ENCODE results near the gene KCNJ6. TPM values are rescaled to one million over a fixed set of nuclear protein-coding genes. Genes with fewer than 3 reads are reported as not detected.

Gene KCNJ6
- total and polyA plus RNA-seq, 2 of the 8 experiments (the other 6 are each of a cell fraction or from before 2014, with no cell fraction given): 0.51 to 1.2 TPM

GRCh38 chr21:37855271-37855646 is 61.0 kb downstream of the KCNJ6 start:
- ChIA-PET POLR2A (ENCODE audit: partially characterized antibody) (interaction anchor here (1.2 kb wide), 1 partner anchor 13 kb away, joined by 3 read pairs; no protein-coding TSS in a partner anchor), CTCF (ENCODE audit: partially characterized antibody) (interaction anchor here (1.4 kb wide), 1 partner anchor 96 kb away, joined by 4 read pairs; no protein-coding TSS in a partner anchor)
- Histone ChIP-seq H3K56ac (replicated peaks; ENCODE audit: insufficient read length, low read depth, low read length) (no peak overlapping the region), H3K4me3 (ENCODE audit: extremely low read depth in 1 of 4, insufficient read depth in 2 of 4, low read depth in 3 of 4, low read length in 4 of 4) (no peak overlapping the region), H3K23me2 (ENCODE audit: low read depth, low read length) (no peaks in the 10 kb centered on the region), H2BK5ac (ENCODE audit: low read depth, low read length) (no peak overlapping the region), H3K18ac (ENCODE audit: extremely low read depth, low read length) (no peak overlapping the region), H4K5ac (ENCODE audit: insufficient read length, low read depth, low read length) (no peak overlapping the region), H3K27ac (ENCODE audit: low read depth, low read length) (no peak overlapping the region), H3K4me2 (ENCODE audit: insufficient read depth in 1 of 2, low read depth in 2 of 2, low read length in 2 of 2) (no peak overlapping the region), H4K20me1 (replicated peaks in 1 of 2; ENCODE audit: control insufficient read depth in 1 of 2, insufficient read depth in 2 of 2, low read length in 2 of 2) (no peaks in the 10 kb centered on the region), H2BK15ac (ENCODE audit: low read length) (no peak overlapping the region), H3K79me2 (ENCODE audit: control insufficient read depth in 1 of 2, insufficient read depth in 2 of 2, low read length in 2 of 2) (no peaks in the 10 kb centered on the region), H3K4ac (replicated peaks; ENCODE audit: insufficient read length, low read depth, low read length) (no peak overlapping the region), H2BK12ac (ENCODE audit: low read depth, low read length) (no peak overlapping the region), H3K23ac (ENCODE audit: insufficient read length) (no peak overlapping the region), H2AFZ (ENCODE audit: low read length) (no peak overlapping the region), H3K4me1 (replicated peaks in 1 of 4; ENCODE audit: control insufficient read depth in 3 of 4, insufficient read depth in 4 of 4, low read length in 3 of 4) (no peaks in the 10 kb centered on the region), H3K36me3 (ENCODE audit: control insufficient read depth in 2 of 4, insufficient read depth in 4 of 4, low read length in 3 of 4) (no peaks in the 10 kb centered on the region), H3K9me3 (ENCODE audit: insufficient read depth in 2 of 2, low read depth in 1 of 2, low read length in 1 of 2) (no peaks in the 10 kb centered on the region), H3K27me3 (replicated peaks in 1 of 4; ENCODE audit: control insufficient read depth in 3 of 4, extremely low read depth in 1 of 4, insufficient read depth in 3 of 4, low read length in 3 of 4) (no peaks in the 10 kb centered on the region; a peak in 1 of 7 replicates), H4K91ac (replicated peaks; ENCODE audit: insufficient read length, low read length) (no peak overlapping the region), H2AK5ac (ENCODE audit: low read depth, low read length) (no peak overlapping the region), H4K8ac (ENCODE audit: extremely low read depth, insufficient read depth, low read length) (no peak overlapping the region), H3K14ac (ENCODE audit: insufficient read length) (no peak overlapping the region), H2BK120ac (replicated peaks; ENCODE audit: low read depth, low read length) (no peak overlapping the region), H3K9ac (replicated peaks in 1 of 4; ENCODE audit: extremely low read depth in 1 of 4, low read depth in 3 of 4, low read length in 3 of 4) (no peak overlapping the region), H3K79me1 (ENCODE audit: low read depth, low read length) (no peaks in the 10 kb centered on the region), H2BK20ac (ENCODE audit: low read length) (no peak overlapping the region)
- FAIRE-seq (no peak), DNase-seq (ENCODE audit: low read depth in 1 of 2, low spot score in 2 of 2) (no peak)
- TF ChIP-seq CEBPB (IDR thresholded peaks at IDR 0.05; ENCODE audit: low read depth, low read length) (no peak), KDM4A (IDR thresholded peaks at IDR 0.05; ENCODE audit: low read depth, low read length, severe bottlenecking) (no peak), SP4 (IDR thresholded peaks at IDR 0.05; ENCODE audit: low read length) (no peak), TAF1 (IDR thresholded peaks at IDR 0.05; ENCODE audit: low read depth, low read length) (no peak), SUZ12 (IDR thresholded peaks at IDR 0.05; ENCODE audit: low read length) (no peak), CHD2 (IDR thresholded peaks at IDR 0.05; ENCODE audit: low read length) (no peak), GABPA (IDR thresholded peaks at IDR 0.05; ENCODE audit: borderline replicate concordance, insufficient read depth, low read length) (no peak), CREB1 (IDR thresholded peaks at IDR 0.05) (no peak), SP2 (IDR thresholded peaks at IDR 0.05; ENCODE audit: low read length) (no peak), RAD21 (IDR thresholded peaks at IDR 0.05 in 1 of 2, conservative IDR thresholded peaks at IDR 0.05 in 1 of 2; ENCODE audit: low read depth in 2 of 2, low read length in 2 of 2) (no peak), RNF2 (IDR thresholded peaks at IDR 0.05; ENCODE audit: borderline replicate concordance, low read depth, low read length, missing control alignments, poor library complexity, severe bottlenecking) (no peak)
- 89% methylated on average over 2 of the region's 2 CpGs; no CpG with 5 or more reads in 1 of the 2 experiments for WGBS, 2 experiments (ENCODE audit: extremely low coverage in 1 of 2, insufficient coverage in 1 of 2, insufficient read length in 1 of 2, insufficient replicate concordance in 2 of 2, low coverage in 1 of 2, low lambda C conversion rate in 2 of 2, missing lambda C conversion rate in 1 of 2)
